ENCODE measurements around the gene RNFT2.

The RNFT2 gene, protein sequence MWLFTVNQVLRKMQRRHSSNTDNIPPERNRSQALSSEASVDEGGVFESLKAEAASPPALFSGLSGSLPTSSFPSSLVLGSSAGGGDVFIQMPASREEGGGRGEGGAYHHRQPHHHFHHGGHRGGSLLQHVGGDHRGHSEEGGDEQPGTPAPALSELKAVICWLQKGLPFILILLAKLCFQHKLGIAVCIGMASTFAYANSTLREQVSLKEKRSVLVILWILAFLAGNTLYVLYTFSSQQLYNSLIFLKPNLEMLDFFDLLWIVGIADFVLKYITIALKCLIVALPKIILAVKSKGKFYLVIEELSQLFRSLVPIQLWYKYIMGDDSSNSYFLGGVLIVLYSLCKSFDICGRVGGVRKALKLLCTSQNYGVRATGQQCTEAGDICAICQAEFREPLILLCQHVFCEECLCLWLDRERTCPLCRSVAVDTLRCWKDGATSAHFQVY

GRCh38 chr12:116737774-116738657, at the start of gene RNFT2, which contains the start of gene SPRING1:
RNFT2 (plus strand) TSS chr12:116738315; CDS start chr12:116740498, 2,183 bp downstream.
SPRING1 (minus strand) TSS chr12:116738069; CDS start chr12:116737900, 169 bp downstream.
- DNase-seq (ENCODE audit: low read depth in 2 of 2) = peak; percentile 95 to 98

DNA sequence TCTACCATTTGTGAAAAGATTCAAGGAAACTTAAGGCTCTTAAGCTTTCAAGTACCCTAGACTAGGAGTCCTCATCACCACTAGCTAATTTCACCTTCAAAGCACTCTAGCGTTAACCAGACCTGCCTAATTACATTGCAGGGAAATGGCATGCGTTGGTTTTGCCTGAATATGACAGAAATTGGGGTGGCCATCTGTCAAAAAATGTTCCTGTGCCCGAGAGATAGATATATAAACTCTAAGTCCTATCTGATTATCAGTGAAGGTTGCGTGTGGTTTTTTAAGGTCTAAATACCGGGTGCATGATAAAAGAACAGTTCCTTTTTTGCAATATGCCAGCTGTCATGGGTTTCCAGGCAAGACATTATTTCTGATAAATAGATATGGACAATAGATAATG, 48.6 kb upstream of the RNFT2 start:
- DNase-seq (ENCODE audit: low read depth in 2 of 2) = no peak

DNA sequence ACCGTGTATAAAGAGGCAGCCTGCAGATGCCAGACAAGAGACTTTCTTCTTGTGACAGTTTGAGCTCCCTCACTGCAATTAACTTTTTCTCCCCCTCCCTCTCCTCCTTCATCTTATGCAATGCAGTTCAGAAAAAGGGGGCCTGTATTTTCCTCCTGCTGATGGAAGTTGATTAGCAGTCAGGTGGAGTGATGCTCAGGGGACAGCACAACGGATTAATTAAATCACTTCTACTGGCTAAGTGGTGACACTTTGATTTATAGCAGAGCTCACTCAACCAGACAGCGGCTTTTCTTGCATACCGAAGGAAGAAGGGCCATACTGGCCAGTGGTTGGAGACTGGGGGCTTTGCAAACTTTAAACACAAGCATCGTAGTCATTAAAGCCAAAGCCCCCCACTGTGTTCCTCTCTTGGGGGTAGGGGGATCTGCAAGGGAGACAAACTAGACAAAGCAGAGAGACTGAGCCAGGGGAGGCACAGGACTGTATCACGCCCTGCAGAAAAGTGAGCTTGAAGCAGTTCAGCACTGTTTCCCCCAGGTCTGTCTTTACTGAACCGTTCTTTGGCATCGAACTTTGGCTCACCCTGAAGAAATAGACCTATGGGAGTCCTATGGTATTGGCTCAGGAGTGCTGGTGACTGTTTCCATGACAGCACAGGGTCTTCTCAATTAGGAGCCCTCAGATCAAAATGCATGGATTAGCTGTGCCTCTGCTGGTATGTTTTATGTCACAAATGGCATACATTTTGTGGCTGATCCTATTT, 48.0 kb upstream of the RNFT2 start:
- no peak for DNase-seq (ENCODE audit: low read depth in 2 of 2)

DNA sequence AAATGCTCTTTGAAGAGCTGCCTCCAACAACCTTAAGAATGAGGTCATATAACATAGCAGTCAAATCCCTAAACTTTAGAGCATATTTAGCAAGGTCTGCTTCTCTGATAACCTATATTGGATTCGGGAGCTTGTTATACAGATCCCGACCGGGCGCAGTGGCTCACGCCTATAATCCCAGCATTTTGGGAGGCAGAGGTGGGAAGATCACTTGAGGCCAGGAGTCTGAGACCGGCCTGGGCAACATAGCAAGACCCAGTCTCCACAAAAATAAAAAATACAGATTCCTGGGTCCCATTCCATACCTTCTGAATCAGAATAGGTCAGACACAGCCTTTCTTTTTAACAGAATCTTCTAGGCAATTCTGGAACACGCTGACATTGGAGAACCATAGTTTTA, 46.9 kb upstream of the RNFT2 start:
- no peak for DNase-seq (ENCODE audit: low read depth in 2 of 2)

DNA sequence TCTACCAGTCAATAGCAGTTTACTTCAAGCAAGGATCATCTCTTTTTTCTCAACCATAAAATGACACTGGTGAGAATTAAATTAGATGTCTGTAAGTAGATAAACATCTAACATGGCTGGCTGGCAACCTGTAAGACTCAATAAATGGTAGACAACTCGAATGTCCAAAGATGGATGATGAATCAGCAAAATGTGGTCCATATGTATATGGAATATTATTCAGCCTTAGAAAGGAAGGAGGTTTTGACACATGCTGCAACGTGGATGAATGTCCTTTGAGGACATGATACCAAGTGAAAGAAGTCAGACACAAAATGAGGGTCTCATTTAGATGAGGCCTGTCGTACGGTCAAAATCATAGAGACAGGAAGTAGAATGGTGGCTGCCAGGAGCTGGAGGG, 46.5 kb upstream of the RNFT2 start:
- no peak for DNase-seq (ENCODE audit: low read depth in 2 of 2)

GRCh38 chr12:116692605-116693004, 45.5 kb upstream of the RNFT2 start:
- DNase-seq (ENCODE audit: low read depth in 2 of 2) = no peak

DNA sequence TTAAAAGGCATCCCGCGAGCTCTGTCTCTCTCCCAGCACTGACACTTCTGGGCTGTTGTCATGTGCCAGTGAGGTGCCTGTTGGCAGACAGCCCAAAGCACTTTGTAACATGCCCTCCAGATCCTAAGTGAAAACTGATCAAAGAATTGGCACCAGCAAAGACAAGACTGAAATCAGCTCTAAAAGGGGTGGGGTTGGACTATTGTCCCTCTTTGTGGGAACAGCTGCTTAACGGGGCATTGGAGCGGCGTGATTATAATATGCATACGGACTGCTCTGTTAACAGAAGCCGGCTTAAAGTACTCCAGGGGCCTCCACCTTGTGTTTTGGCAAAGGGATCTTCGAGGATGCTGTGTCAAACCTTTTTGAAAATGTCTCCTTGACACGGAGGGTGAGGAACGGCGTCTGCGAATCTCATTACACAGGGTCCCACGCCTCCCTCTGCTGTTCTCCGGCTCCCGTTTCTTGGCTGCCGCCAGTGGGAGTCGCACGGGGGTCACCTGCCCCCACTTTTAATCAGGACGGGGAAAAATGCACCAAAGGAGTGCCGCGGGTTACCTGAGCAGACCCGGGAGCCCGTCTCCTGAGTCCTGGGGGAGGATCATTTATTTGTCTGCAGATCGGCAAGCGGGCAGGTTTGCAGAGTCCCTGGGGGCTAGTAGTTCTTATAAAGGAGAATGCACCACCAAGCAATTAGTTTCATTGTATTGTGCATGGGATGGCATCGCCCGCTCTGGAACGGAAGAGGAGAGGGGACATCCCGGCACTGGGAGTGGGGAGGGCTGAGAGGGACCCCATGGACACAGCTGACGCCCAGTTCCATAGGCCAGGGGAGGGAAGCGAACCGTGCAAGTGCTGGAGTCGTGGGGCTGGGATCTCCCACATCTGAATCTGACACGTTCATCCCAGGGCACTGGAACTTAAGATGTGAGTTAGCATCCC, 44.6 kb upstream of the RNFT2 start:
- no peak for DNase-seq (ENCODE audit: low read depth in 2 of 2)

GRCh38 chr12:116694653-116695463, 43.3 kb upstream of the RNFT2 start:
- no peak for DNase-seq (ENCODE audit: low read depth in 2 of 2)

DNA sequence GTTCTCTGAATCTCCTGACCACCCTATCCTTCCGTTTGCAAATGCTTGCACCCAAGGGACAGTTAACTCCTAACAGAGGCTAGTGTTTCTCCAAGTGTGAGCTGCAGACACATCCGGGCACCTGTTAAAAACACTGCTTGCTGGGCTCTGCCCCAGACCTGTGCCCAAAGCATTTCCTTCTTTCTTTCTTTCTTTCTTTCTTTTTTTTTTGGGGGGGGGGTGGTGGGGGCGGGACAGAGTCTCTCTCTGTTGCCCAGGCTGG, 42.7 kb upstream of the RNFT2 start:
- DNase-seq (ENCODE audit: low read depth in 2 of 2) = no peak

DNA sequence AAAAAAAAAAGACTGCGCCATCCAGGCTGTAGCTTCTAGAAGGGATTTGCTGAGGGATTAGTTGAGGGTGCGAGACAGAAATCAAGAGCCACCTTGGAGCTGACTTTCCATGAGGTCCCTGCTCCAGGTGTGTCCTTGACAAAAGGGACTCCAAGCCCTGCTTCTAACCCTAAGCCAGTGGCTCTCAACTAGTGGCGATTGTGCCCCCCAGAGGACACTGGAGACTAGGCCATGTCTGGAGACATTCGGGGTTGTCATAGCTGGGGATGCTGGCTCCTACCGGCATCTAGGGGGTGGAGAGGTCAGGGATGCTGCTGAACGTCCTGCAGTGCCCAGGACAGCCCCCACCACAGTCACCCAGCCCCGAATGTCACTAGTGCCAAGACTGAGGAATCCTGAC, 40.8 kb upstream of the RNFT2 start:
- DNase-seq (ENCODE audit: low read depth in 2 of 2) = no peak

DNA sequence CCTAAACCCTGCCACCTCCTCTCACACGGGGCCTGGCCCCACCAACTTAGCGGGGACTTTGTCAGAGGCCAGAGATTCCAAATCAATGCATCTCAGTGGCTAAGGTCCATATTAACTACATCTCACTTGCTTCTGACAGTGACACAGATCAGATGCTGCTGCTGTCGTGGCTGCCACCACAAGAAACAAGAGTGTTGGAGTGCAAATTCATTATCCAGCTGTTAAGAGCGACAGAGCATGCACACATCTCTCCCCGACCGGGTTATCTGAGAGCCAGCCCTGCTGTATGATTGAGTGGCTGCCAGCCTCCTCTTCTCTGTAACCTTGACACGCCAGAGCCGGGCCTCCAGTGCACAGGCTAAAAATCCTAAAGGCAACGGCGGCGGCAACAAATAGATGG, 40.4 kb upstream of the RNFT2 start:
- DNase-seq (ENCODE audit: low read depth in 2 of 2) = no peak

DNA sequence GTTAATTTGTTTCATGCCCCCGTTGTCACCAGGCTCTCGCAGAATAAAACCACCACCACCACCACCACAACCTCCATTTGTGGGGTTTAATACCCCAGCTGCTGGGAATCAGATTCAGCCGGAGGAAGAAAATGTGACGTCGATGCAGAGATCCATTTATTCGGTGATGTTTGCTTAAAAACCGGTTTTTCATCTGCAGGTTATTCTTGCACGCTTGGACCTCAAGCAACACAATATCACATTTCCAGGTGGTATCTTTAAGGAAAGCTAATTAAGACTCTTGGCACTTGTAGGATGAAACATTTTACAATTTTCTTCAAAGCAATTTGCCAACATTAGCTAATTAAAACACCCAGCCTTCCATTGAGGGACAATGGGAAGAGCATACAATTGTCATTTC, 40.0 kb upstream of the RNFT2 start:
- DNase-seq (ENCODE audit: low read depth in 2 of 2) = no peak

- DNase-seq (ENCODE audit: low read depth in 2 of 2) = no peak
Observed at GRCh38 chr12:116698554-116699075, 39.5 kb upstream of the RNFT2 start.

DNA sequence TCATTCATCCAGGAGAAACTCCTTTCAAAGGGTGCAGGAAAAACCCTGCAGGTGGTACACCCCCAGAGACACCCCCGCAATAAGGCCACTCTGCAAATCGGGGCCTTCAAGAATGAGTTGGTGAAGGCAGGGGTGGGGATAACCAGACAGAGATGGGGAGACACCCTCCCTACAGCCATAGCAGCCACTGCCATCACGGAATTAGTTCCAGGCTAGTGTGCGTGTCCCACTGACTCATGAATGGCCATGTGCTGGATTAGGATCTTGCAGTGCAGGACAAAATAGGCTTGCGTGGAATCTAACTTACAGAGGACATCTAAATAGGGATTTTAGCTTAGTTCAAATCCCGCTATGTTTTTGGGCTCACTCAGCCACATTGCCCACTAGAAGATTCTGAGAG, 38.0 kb upstream of the RNFT2 start:
- DNase-seq (ENCODE audit: low read depth in 2 of 2) = no peak

- DNase-seq (ENCODE audit: low read depth in 2 of 2) = no peak
Observed at GRCh38 chr12:116701432-116701831, 36.7 kb upstream of the RNFT2 start.

DNA sequence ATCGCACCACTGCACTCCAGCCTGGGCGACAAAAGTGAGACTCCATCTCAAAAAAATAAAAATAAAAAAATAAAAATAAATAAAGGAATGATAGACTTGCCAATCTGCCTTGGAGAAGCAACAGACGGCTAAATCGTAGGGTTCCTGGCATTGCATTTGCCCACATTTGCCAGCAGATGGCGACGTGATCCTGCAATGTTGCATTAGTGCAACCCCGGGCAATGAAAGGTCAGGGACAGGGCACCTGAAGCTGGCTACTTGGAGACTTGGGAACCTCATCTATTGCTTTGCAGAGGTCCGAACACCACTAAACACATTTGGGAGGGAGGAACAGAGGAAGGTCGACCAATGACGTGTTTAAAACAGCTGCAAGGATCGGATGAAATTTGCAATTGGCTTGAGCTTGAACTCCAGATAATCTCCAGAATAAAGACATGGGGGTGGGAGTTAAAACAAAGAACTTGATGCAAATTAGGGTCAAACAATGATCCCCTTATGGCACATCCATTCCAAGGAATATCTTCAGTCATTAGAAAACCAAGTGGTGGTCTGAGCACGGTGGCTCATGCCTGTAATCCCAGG, 34.8 kb upstream of the RNFT2 start:
- DNase-seq (ENCODE audit: low read depth in 2 of 2) = peak; percentile 35 to 45

DNA sequence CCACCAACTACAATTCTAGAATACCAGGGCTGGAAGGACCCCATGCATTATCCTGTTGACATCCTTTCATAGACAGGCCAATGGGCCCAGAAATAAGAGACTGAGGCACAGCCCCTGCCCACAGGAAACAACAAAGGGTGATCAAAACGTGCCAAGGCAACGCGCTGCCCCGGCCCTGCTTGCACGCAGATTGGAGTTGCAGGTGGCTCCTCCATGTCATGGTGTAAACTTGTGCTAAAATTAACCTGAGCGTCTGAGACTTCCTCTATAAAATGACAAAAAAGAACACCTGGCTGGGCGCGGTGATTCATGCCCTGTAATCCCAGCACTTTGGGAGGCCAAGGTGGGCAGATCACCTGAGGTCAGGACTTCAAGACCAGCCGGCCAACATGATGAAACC, 30.4 kb upstream of the RNFT2 start:
- DNase-seq (ENCODE audit: low read depth in 2 of 2) = no peak

- DNase-seq (ENCODE audit: low read depth in 2 of 2) = peak in 1 of 2 donors; percentile 17
Observed at GRCh38 chr12:116708826-116709756, 29.0 kb upstream of the RNFT2 start.
